Inferior parietal cortex (tissue), 1 donor: ENCODE data around the gene DOK5.
A peak's percentile ranks its signal among the peaks of the same experiment; 100 is the strongest.

Source experiments
- DNase-seq: peaks from one replicate; pipeline ENCODE4 v3.0.0-alpha.2; 2016; ENCODE audit errors: extremely low spot score

The DOK5 gene

DNA sequence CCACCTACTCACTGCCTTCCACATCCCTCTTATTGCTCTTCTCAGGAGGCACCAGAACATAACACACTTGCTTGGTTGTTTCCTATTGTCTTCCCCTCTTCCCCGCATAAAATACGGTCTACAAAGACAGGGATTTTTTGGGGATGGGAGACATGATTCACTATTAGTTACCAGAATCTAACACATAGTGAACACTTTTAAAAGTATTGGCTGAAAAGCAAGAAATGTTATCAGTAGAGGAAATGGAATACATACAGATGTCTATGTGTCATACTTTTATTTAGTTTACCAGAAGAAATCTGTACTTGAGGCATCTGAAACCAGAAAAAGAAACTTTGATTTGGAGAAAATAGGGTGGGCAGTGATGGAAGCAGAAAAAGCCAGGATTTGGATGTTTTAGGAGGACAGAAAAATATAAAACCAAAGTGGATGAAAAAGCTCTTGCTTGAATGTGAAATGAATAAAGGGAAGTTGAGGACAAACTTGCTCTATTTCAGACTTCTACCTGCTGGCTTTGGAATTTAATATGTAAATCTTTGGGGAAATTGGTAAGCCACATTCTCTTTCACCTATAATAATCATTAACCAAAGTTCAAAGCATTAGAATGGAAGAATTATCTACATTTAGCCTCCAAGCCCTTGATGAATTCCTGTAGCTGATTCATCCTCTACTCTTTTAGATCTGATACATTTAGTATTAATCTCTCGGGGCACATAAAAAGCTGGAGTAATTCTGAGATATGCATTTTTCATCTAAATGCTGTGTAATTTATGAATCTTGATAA, 82.6 kb downstream of the DOK5 start:
- DNase-seq: no peak

DNA sequence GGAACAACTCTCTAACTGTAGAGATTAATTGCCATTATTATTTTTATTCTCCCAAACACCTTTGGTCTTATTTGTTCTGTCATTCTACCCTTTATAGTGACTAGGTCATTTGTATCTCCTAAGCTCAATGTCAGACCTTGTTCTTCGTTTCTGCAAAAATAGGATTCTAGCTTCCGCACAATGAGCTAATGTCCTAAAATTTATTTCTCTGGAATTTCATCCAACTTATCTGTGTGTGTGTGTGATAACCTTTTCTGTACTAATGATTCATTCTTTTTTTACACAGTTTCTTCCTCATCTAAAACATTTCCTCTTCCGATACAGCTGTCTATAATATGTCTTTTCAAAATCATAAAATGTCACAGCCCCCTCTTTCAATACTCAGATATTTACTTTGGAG, 84.5 kb downstream of the DOK5 start:
- no peak for DNase-seq

DNA sequence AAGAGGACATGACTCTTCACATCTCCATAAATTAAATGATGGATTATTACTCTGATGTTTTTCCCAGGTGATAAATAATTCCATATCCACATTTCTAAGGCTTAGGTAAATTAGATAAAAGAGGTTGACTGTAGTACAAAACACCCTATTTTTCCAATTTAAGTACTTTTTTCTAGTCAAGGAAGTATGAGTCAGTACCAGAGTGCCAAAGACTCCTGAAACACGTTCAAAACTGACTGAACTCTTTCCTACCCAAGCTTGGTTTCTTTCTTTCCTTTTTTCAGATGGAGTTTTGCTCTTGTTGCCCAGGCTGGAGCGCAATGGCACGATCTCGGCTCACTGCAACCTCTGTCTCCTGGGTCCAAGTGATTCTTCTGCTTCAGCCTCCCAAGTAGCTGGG, 85.0 kb downstream of the DOK5 start:
- no peak for DNase-seq

DNA sequence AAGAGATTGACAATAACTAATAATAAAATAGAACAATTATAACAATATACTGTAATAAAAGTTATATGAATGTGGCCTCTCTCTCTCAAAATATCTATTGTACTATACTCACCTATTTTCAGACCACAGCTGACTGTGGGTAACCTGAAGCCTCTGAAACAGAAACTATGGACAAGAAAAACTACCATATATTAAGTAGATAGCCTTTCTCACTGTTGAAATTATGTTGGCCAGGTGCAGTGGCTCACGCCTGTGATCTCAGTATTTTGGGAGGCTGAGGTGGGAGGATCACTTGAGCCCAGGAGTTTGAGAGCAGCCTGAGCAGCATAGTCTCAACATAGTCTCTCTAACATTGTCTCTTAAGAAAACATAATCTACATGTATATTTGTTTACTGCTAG, 89.9 kb downstream of the DOK5 start:
- no peak for DNase-seq

- DNase-seq: no peak
Measured at GRCh38 chr20:54566031-54566688, 90.8 kb downstream of the DOK5 start.

DNA sequence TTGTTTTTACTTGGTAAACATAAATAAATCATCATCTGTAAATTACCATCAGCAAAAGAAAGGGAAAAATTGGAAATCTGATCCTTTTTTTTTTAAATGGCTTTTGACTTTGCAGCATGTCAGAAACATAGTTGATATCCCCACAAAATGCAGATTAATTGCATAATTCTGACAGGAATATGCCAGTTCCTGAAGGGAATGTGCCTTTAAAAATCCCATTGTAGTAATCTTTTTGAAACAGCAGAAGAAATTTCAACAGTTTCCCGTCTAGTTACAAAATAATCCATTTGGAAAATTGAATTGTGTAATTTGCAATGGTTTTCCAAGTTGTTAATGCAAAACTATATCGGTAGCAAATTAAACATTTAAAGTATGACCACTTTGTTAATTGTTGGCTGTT, 95.2 kb downstream of the DOK5 start:
- no peak for DNase-seq

GRCh38 chr20:54572665-54573435, 97.5 kb downstream of the DOK5 start:
- no peak for DNase-seq

DNA sequence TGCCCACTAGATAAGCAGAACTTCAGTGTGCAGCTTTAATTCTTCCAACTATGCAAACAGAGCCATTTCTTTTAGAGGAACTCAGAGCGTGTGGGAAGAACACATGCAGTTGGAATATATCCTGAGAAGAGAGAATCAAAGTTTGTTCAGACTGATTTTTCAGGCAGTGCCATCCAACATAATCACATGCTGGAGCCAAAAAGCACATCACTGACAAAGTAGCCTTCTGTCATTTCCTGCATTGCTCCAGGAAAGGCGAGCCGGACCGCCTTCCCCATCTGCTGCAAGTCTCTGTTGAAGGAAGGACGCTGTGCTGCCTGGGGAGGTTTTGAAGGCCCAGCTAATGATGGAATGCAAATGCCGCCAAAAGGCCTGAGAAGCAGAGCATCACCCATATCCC, 98.4 kb downstream of the DOK5 start:
- peak; percentile 38 for DNase-seq

GRCh38 chr20:54576518-54576917, 101.1 kb downstream of the DOK5 start:
- peak; percentile 22 for DNase-seq

DNA sequence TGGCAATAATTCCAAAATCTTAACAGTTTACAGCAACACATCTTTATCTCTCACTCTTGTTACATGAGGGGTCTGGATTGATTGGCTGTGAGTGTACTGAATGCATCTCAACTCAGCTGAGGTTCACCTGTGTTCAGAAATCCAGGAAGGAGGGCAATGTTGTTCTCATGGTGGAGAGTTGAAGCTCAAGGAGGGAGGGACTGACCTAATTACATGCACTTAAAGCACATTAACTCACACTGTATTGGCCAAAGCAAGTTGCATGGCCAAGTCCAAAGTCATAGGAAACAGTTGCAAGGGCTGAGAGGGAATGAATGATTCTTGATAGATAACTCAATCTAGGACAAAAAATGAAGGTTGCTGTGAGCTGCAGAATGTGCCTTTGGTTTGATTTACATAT, 102.2 kb downstream of the DOK5 start:
- DNase-seq: no peak

DNA sequence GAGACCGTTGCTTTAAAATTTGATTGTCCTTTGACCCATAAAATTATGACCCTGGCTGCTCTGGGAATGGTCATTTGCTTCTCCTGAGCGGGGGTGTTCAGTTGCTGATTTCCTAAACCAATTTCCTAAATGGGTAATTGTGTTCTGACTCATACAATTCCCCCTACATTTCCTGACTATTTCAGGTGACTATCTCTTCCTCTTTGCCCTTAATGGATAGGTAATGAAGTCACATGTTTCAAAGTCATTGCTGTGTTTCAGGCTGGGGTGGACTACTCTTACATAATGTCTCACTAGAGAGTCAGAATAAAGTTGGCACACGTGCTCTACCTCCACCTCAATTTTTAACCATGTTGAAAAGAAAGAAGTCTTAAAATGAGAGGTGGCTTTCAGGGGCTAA, 109.8 kb downstream of the DOK5 start:
- DNase-seq: no peak

- no peak for DNase-seq
Measured at GRCh38 chr20:54587408-54587807, 112.0 kb downstream of the DOK5 start.

GRCh38 chr20:54589402-54590030, 114.1 kb downstream of the DOK5 start:
- no peak for DNase-seq

DNA sequence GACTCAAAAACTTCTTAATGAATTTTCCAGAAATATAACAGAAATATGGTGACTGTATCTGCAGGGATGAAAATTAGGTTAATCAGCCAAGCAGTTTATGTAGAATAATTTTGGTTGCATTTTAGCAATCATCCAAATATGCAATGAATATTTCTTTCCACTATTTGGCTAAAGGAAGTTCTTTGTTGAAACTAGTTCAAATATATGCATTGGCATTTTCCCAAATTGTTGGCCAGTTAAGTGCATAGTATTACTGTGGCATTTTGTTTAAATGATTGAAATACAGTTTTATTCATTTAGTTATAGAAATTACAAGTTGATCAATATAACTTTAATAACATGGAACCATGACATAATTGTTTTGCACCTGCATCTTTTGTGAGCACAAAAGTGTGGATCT, 115.5 kb downstream of the DOK5 start:
- no peak for DNase-seq

DNA sequence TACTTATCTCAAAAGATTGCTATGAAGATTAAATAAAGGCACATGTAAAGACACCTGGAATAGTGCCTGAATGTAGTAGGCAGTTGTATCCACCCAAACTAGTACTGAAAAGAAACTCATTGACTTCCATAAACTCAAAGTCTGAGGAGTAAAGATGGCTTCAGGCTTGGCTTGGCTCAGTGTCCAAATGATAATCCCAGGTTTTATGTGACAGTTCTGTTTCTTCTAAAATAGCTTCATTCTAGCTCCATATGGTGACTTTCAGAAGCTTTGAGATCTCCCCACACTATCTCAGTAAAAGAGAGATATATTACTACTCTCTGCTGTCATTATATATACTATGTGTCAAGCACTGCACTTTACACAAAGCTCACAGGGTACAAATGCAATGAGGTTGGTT, 121.3 kb downstream of the DOK5 start:
- no peak for DNase-seq

GRCh38 chr20:54598352-54598751, 123.0 kb downstream of the DOK5 start:
- DNase-seq: no peak

DNA sequence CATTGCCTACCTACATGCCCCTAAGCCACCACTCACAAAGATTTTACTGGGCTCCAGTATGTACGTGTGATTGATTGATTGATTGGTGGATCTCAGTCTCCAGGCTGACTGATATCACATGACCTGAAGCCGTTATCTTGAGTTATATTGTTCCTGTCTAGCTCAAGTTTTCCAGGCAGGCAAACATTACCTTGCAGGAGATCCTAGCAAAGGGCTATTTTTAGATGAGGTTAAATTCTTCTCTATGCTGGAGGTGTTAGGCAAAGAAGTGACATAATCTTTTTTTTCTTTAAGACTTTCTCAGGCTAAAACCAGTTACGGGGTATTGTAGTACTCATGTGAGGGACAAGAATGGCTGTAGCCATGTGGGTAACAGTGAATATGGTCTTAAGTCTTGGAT, 125.2 kb downstream of the DOK5 start:
- no peak for DNase-seq

DNA sequence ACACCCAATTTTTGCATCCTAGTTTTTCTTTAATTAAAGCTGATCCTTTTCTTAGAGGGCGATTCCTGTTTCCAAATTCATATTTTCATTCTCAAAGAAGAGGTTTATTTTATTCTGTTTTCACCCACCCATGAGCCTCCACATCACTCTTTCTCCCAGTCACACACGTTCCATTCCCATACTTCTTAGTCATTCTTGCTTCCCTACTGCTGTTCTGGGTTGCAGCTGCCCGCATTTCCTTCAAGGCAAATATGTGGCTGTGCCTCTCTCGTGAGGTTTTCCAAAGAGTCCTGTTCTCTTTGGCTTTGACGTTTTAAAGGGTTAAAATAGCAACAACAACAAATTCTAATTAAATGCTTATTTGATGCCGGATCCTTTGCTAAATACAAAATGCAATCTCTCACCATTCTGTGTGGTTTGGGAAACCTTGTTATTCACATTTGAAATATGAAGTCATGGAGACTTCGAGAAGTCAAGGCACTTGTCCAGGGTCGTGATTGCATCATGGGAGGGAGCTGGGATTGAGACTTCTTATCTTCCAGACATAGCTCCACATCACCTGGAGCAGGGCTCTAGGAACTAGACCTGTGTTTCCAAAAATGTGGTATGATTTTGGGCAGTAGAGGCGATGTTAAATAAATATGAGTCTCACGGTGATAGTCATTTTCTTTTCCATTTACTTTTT, 126.6 kb downstream of the DOK5 start:
- DNase-seq: no peak

DNA sequence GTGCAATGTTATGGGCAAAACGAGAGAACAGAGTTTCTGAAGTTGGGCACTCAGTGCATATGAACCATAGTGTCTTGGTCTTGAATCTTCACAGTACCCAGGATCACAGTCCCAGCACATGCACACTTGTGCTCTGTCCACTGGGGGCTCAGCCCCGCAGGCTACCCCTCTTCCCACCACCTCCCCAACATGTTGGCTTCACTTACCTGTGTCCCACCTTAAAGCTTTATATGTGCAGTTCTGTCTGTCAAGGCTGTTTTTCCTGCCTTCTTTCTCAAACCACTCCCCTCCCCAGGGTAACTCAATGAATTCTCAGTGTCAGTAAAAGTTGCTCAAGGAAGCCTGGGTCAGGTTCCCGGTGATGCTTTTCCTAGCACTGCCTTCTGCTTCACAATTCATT, 129.9 kb downstream of the DOK5 start:
- no peak for DNase-seq

DNA sequence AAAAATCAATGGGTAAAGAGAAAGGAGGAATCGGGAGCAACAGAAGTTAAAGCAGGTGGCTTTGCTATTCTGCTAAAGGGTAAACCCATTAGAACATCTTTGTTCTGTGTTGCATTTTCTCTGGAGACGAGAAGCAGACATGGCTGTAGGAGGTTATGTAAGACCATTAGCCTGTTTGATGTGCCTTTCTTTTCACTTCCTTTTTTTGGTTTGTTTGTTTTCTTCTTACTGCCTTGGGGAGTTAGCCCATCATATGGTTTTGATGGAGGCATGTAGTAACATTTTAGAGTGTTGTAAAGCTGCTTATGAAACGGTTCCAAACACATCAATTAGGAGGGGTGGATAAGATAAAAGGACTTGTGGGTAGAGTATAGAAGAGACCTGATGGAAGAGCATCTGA, 131.0 kb downstream of the DOK5 start:
- DNase-seq: no peak

DNA sequence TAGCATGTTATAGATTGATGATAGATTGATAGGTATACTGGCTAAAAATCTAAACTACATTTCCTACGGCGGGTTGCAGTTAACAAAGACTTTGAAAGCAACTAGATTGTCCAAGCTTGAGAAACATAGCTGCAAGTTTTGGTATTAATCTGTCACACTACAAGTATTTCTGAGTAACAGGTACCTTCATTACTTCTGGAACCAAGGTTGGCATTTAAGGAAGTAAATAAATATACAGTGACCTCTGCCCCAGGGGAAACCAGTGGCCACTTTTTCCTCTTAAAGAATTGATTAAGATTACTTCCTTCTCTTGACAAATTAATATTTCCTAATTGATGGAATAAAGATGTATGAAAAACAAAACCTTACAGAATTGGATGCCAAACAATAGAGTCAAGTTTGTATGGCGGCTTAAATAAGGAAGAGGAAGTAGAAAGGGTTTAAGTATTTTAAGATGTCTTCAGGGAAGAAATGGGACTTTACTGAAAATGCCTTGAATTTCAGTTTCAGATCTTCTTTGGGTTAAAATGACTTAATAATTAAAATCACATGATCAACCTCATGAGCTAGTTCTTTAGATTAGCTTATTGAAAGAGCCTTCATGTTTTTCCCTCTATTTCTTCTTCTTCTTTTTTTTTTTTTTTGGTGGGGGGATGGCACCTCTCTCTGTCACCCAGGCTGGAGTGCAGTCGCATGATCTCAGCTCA, 132.8 kb downstream of the DOK5 start:
- no peak for DNase-seq
